DND-41 (cell line): Measurements from ENCODE around the gene FGF12.

Experiments used
- ATAC-seq: fragments of 200-7000 bp; cut with Tn5 transposase; 3 replicates; pipeline ENCODE4 v1.9.1; 2021; ENCODE audit warnings: low read depth; ENCODE audit not compliant: insufficient read depth
- DNase-seq: peaks from one replicate; pipeline ENCODE4 v3.0.0-alpha.2; 2020
- H2AFZ ChIP-seq: 2 replicates; pipeline ENCODE4 v1.6.0; 2012; ENCODE audit warnings: low read depth, low read length
- H3K27ac ChIP-seq: 2 replicates; pipeline ENCODE4 v1.5.1; 2012; ENCODE audit warnings: low read length, inconsistent platforms
- H3K27me3 ChIP-seq: fragments of 200-600 bp; sonication (generic); 2 replicates; pipeline ENCODE4 v1.6.0; 2012; ENCODE audit warnings: low read length, mild to moderate bottlenecking, inconsistent platforms; ENCODE audit not compliant: insufficient read depth, poor library complexity
- H3K36me3 ChIP-seq: 2 replicates; pipeline ENCODE4 v1.5.1; 2012; ENCODE audit warnings: low read length, inconsistent platforms; ENCODE audit not compliant: insufficient read depth
- H3K4me1 ChIP-seq: 2 replicates; pipeline ENCODE4 v1.5.1; 2012; ENCODE audit warnings: mild to moderate bottlenecking, low read length; ENCODE audit not compliant: insufficient read depth
- H3K4me2 ChIP-seq: 2 replicates; pipeline ENCODE4 v1.6.0; 2012; ENCODE audit warnings: mild to moderate bottlenecking, moderate library complexity, low read length, inconsistent platforms; ENCODE audit not compliant: insufficient read depth
- H3K4me3 ChIP-seq, 2 experiments: fragments of 200-600 bp in 1 of 2; shearing (Covaris generic) in 1 of 2; 2 replicates each; pipeline ENCODE4 v1.5.1; 2012 to 2016; ENCODE audit warnings: inconsistent platforms in 2 of 2, low read length in 2 of 2, mild to moderate bottlenecking in 2 of 2, low read depth in 1 of 2, moderate library complexity in 1 of 2
- H3K79me2 ChIP-seq: 2 replicates; pipeline ENCODE4 v1.6.0; 2012; ENCODE audit warnings: low read length, inconsistent platforms; ENCODE audit not compliant: insufficient read depth
- H3K9ac ChIP-seq: 2 replicates; pipeline ENCODE4 v1.6.0; 2012; ENCODE audit warnings: low read depth, mild to moderate bottlenecking, inconsistent platforms, low read length, moderate library complexity
- H3K9me3 ChIP-seq: 2 replicates; pipeline ENCODE4 v1.5.1; 2012; ENCODE audit warnings: low read length, moderate library complexity, mild to moderate bottlenecking, inconsistent platforms; ENCODE audit not compliant: insufficient read depth, severe bottlenecking
- H4K20me1 ChIP-seq: 2 replicates; pipeline ENCODE4 v1.6.0; 2012; ENCODE audit warnings: low read length; ENCODE audit not compliant: insufficient read depth
- CTCF ChIP-seq: IDR thresholded peaks from 2 replicates; pipeline ENCODE4 v1.5.1; 2012; ENCODE audit warnings: borderline replicate concordance, low read length, moderate library complexity, mild to moderate bottlenecking; ENCODE audit not compliant: poor library complexity, severe bottlenecking; ENCODE audit errors: extremely low read depth
- EZH2 ChIP-seq: IDR thresholded peaks from 3 replicates; pipeline ENCODE4 v1.6.1; 2012; ENCODE audit warnings: borderline replicate concordance, low read depth, mild to moderate bottlenecking, moderate library complexity, low read length, inconsistent platforms; ENCODE audit not compliant: severe bottlenecking

Gene FGF12

GRCh38 chr3:192188218-192188835 lies 539.0 kb downstream of the FGF12 start:
- Histone ChIP-seq H3K9me3 (no peaks in the 10 kb centered on the region), H3K4me3 (no peak overlapping the region), H3K27me3 (no peaks in the 10 kb centered on the region), H3K27ac (no peak overlapping the region), H3K9ac (no peak overlapping the region), H3K4me1 (no peaks in the 10 kb centered on the region), H3K36me3 (no peaks in the 10 kb centered on the region), H4K20me1 (no peaks in the 10 kb centered on the region), H2AFZ (no peak overlapping the region), H3K79me2 (no peaks in the 10 kb centered on the region), H3K4me2 (no peak overlapping the region)
- no peak for TF ChIP-seq EZH2
- peak; percentile 77 for TF ChIP-seq CTCF
- ATAC-seq: peak; percentile 78
- peak; percentile 49 for DNase-seq

- H3K36me3 ChIP-seq: no peaks in the 10 kb centered on the region
- no peak for DNase-seq
- H3K4me3 ChIP-seq: no peak overlapping the region
- no peak for ATAC-seq
- H4K20me1 ChIP-seq: no peaks in the 10 kb centered on the region
- no peak overlapping the region for H2AFZ ChIP-seq
- H3K9me3 ChIP-seq: no peaks in the 10 kb centered on the region
- no peak overlapping the region for H3K4me2 ChIP-seq
- no peaks in the 10 kb centered on the region for H3K27me3 ChIP-seq
- no peak for TF ChIP-seq CTCF
- no peak for TF ChIP-seq EZH2
- H3K4me1 ChIP-seq: no peaks in the 10 kb centered on the region
- H3K79me2 ChIP-seq: no peaks in the 10 kb centered on the region
- no peak overlapping the region for H3K9ac ChIP-seq
- H3K27ac ChIP-seq: no peak overlapping the region
These were observed 539.8 kb downstream of the FGF12 start for GRCh38 chr3:192187485-192188051.

- Histone ChIP-seq H3K9me3 (no peaks in the 10 kb centered on the region), H3K4me3 (no peak overlapping the region), H4K20me1 (no peaks in the 10 kb centered on the region), H3K4me1 (no peaks in the 10 kb centered on the region), H3K27ac (no peak overlapping the region), H3K4me2 (no peak overlapping the region), H3K27me3 (no peaks in the 10 kb centered on the region), H3K36me3 (no peaks in the 10 kb centered on the region), H2AFZ (no peak overlapping the region), H3K79me2 (no peaks in the 10 kb centered on the region), H3K9ac (no peak overlapping the region)
- no peak for TF ChIP-seq EZH2
- TF ChIP-seq CTCF: no peak
- ATAC-seq (no peak), DNase-seq (no peak)
These were observed 540.8 kb downstream of the FGF12 start for GRCh38 chr3:192186498-192186897.
